Mesenteric fat pad (tissue), 1 donor: ENCODE measurements around the gene AGER. TPM values are rescaled to one million over a fixed set of nuclear protein-coding genes. Genes with fewer than 3 reads are reported as not detected.

Experiments
- DNase-seq: peaks from one replicate; pipeline ENCODE4 v3.0.0-alpha.2; 2020; ENCODE audit warnings: low spot score
- total RNA-seq: library from RNA; stranded (reverse); fragmentation: NEBNext Ultra II Directional; extraction: Animal tissue kit (Norgen Biotek cat#: 25700); gene quantifications from one replicate; pipeline ENCODE4 v1.2.1, GENCODE V29; 2021
- donor health status: DM: yes; HTN: yes; CAD: no.

The AGER gene
- total RNA-seq, 1 donor from 2014 or later = 5.7 TPM

- DNase-seq = no peak
Observed at GRCh38 chr6:32173051-32173727, 10.9 kb downstream of the AGER start.

- DNase-seq = no peak
Observed at GRCh38 chr6:32171234-32171633, 12.8 kb downstream of the AGER start.

- DNase-seq = no peak
Observed at GRCh38 chr6:32170294-32170693, 13.8 kb downstream of the AGER start.

DNA sequence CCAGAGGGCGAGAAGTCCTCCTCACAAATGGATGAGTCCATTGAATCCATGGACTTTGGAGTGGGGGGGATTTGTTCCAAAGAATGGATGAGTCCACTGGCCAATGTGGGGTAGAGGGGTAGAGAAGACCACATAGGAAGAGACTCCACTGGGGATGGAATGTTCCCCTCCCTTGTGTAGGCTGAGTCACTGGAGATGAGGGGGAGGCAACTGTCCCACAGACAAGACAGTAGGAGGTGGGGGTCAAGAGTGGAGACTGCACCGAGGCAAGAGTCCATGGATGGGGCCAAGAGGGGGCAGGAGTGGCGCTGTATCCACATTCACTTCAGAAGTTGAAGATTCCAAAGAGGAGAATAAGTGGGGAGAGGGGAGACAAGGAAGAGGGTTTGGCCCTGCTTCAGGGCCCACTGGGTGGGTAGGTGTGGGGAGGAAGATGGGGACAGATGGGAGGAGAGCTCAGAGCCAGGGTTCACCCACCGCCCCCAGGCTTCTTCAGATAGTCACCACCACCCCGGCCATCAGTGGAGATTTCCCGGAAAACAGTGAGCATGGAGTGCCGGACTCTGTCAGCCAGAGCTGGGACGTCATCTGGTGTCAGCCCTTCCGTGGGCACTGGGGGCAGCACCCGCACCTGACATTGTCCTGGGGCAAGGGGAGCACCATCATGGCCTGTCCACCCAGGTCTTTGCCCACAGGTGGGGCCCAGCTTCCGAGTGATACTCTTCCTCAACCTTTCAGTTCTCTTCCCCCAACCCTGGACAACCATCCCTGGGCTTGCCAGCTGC is 15.1 kb downstream of the AGER start:
- no peak for DNase-seq

GRCh38 chr6:32168350-32168749 is 15.7 kb downstream of the AGER start:
- DNase-seq = no peak

GRCh38 chr6:32167761-32168262 is 16.2 kb downstream of the AGER start:
- no peak for DNase-seq

GRCh38 chr6:32167154-32167760 is 16.8 kb downstream of the AGER start:
- DNase-seq = no peak

GRCh38 chr6:32166411-32167061 is 17.5 kb downstream of the AGER start:
- no peak for DNase-seq

GRCh38 chr6:32164295-32164694 is 19.8 kb downstream of the AGER start, which contains the start of gene EGFL8:
EGFL8 (plus strand) TSS chr6:32164595; CDS start chr6:32166166, 1,571 bp downstream.
- no peak for DNase-seq

DNA sequence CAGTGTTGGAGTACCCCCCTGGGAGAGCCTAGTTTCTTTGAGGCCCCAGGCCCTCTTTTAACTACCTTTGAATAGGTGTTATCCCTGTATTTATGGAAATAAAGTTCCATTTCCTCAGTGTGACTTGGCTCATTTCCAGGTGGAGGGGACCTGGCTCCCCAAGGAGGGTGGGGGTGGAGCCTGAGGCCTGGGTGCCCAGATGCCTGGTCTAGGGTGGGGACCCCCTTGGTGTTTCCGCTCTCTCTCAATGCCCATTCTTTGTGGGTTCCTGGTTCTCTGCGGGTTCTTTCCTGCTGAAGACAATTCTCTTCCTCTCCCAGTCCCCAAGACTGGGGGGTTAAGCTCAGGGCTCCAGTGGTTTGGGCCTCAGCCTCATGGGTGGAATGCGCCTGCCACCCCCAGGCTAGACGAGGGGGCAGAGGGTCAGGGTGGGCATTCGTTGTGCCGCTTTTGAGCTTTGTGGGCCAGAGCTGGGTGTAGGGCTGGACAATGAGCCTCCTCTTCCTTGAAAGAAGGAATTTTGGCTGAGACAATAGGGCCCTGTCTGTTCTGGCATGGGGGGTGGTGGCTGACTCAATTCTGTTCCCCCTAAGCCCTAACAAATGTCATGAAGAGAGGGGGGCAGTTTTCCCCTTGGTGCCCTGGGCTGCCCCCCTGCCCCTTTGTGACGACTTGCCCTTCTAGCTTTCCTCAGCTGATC is 20.3 kb downstream of the AGER start:
- DNase-seq = no peak

GRCh38 chr6:32158052-32158451 is 26.0 kb downstream of the AGER start:
- DNase-seq = no peak

- no peak for DNase-seq
Observed at GRCh38 chr6:32156891-32157290, 27.2 kb downstream of the AGER start.

DNA sequence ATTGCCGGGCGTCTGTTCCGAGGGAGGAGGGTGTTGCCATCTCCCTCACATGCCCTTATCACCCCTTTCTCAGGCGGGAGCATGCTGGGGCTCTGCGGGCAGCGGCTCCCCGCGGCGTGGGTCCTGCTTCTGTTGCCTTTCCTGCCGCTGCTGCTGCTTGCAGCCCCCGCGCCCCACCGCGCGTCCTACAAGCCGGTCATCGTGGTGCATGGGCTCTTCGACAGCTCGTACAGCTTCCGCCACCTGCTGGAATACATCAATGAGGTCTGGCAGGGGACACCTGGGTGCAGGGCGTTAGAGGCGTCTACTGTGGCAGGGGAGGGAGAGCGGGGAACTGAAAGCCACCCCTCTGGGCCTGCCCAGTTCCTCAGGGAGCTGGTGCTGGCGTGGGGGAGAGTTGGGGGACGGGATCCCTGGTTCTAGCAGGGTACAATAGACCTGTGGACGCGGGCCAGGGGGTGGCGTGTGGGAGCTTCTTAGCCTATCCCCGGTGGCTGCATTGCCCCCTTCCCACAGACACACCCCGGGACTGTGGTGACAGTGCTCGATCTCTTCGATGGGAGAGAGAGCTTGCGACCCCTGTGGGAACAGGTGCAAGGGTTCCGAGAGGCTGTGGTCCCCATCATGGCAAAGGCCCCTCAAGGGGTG is 29.4 kb downstream of the AGER start:
- DNase-seq = no peak

- peak; percentile 94 for DNase-seq
Observed at GRCh38 chr6:32153564-32154513, 30.2 kb downstream of the AGER start, which contains the start of gene PPT2. PPT2 (plus strand) TSS chr6:32154141; CDS start chr6:32154595, 454 bp downstream.

DNA sequence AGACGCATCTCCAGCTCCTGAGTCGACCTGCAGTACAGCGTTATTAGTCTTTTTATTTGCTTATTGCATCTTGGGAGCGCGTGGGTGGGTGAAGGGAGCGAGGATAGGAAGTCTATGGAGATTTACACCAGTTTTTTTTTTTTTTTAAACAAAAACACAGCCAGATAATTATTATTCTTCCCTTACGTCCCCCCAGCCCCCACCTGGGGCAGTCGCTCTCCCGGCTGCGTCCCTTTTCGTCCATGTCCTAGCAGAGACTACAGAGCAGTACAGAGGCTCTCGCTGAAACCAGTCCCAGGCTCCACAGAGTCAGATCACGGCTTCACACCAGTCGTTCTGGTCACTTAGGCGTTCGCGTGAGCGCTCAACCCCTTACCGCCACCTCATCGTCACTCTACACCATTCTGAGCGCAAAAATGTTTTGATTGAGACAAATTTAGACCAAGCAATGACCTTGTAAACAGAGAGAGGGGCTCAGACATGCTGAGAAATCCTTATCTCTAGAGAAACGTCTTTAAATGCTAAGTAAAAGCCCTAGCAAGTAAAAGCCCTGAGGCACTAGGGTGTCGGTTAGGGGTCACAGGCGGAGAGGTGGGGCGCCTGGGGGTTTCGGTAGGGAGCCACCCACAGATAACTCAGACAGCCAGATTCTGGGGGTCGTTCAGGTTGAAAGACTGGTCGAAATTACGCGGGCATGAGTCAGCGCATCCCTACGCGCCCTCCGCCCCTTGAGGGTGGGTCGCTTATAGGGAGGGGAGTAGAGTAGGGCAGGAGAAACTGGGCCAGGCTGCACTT is 31.1 kb downstream of the AGER start:
- no peak for DNase-seq

GRCh38 chr6:32151863-32152768 is 31.9 kb downstream of the AGER start, which contains the start of gene PRRT1:
PRRT1 (minus strand) TSS chr6:32151939; CDS start chr6:32151827, 112 bp downstream.
- DNase-seq = no peak
